HG02588 (cell line): ENCODE results near the gene HIC1.

Experiments
- ATAC-seq: cut with Tn5 transposase; IDR thresholded peaks from one replicate; pipeline ENCODE4 v1.9.1; 2021; ENCODE audit warnings: mild to moderate bottlenecking, moderate library complexity; ENCODE audit not compliant: unreplicated experiment

Gene HIC1

GRCh38 chr17:2059547-2060384, 4.9 kb downstream of the HIC1 start:
- ATAC-seq: no peak

GRCh38 chr17:2060385-2060658, 5.4 kb downstream of the HIC1 start:
- ATAC-seq: no peak

GRCh38 chr17:2060681-2061440, 6.0 kb downstream of the HIC1 start:
- no peak for ATAC-seq

DNA sequence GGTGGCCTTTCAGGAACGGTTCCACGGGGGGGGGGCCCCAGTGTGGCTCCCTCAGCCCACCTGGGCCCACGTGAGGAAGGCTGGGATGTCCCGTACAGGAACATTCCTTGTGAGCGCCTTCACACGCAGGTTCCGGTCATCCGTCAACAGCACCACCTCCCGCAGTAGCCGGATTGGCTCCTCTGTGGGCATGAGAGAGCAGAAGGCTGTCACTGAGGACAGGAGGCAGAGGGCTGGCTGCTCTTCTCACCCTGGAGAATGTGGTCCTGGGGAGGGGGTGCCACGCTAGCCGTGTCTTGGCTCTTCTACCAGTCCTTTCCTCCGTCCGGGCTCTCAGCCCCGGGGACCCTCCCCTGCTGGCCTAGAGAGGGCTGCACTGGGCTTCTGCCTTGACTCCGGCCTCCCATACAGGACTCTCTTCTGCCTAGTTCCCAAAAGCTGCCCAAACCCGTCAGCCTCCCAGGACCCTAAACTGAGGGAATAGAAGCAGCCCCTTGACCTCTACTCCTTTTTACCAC, 6.6 kb downstream of the HIC1 start:
- ATAC-seq: no peak

- ATAC-seq: no peak
Observed at GRCh38 chr17:2062571-2063183, 7.8 kb downstream of the HIC1 start.

DNA sequence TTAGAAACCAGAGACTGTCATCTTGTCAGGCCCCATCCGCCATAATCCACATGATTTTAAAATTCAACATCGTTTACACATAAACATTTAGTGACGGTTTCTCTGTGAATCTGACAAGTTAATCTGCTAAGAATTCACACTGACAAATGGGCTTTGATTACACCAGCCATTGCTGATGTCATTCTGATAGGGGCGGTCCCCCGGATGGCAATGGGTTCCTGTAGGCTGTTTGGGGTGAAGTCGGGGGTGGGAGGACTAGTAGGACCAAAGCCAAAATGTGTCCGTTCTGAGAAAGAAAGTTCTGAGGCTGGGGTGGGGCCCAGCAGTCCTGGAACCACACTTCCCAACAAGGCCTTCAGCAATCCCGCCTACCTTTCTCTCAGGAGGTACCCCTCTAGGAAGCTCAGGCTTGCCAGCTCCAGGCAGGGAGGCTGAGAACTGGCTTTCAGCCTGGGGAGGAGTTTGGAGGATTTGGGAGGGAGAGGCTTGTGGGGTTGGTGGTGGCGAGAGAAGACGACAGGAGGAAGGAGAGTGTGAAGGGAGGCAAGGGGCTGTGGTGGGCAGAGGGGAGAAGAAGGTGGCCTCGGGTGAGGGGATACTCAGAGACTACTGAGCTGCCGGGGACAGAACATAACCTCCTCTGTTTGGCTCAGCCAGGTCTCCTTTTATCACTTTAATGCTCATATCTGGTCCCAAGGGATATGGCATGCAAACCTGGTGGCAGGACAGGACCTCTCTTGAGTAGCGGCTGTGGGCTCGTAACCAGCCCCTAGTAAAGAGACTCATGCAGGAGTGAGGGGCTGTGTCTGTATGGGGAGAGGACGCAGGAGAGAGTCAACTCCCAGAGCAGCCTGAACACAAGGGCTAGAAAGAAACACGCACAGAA, 8.6 kb downstream of the HIC1 start:
- no peak for ATAC-seq

GRCh38 chr17:2064147-2064489, 9.2 kb downstream of the HIC1 start:
- no peak for ATAC-seq

DNA sequence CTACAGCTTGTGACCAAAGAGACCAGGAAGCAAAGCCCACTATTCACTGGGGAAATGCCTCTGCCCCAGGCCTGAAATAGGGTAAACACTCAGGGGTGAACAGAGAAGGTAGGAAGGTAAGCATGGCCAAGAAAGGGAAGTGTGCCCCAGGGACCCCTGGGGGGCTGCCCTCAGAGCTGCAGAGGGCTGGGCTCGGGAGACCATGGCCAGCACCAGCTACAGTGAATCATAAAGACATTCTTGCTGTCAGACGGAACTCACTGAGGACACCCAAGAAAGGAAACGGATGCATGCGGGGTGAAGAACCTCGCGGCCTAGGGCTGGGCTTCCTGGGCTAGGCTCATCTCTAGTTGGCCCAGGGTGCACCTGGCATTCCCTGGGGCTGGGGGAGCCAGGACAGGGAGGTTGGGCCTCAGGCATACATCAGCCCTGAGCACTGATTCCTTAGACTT, 9.6 kb downstream of the HIC1 start:
- no peak for ATAC-seq

GRCh38 chr17:2064980-2065785, 10.3 kb downstream of the HIC1 start:
- no peak for ATAC-seq

DNA sequence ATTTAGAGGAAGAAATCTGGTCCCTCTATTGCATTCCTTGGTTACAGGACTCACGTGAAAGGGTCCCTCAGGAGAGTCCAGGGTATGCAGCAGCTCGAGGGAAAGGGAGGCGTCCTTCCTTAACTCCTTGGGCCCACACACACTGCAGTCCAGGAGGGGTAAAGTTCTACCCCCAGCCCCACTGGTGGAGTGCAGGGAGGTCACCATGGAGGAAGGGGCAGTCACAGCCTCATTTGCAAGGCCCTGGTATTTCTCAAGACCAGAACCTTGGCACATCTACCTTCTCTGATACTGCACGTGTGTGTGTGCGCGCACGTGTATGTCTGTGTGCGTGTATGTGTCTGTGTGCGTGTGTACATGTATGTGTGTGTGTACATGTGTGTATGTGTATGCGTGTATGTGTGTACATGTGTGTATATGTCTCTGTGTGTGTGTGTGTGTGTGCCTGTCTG, 11.1 kb downstream of the HIC1 start:
- no peak for ATAC-seq

- ATAC-seq: no peak
Observed at GRCh38 chr17:2067048-2067561, 12.2 kb downstream of the HIC1 start.

DNA sequence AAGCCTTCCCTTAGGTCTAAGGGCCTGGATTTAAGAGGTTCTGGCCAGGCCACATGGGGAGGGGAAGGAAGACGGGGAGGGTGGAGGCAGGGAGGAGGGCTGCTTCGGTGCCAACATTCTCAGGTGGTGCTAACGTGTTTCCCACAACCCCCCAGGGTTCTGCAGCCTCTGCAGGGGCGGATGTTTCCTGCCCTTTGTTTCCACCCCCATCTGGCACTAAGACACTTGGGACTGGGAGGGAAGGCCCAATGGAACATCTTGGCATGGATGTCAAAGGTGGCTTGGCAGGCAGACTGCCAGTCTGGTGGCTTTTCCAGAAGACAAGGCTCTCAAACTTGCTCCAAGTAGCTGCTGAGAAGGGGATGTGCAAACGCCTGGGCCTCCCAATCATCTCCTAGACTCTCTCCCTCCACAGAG, 12.7 kb downstream of the HIC1 start:
- ATAC-seq: no peak

GRCh38 chr17:2068031-2068518, 13.2 kb downstream of the HIC1 start:
- no peak for ATAC-seq

GRCh38 chr17:2068519-2069051, 13.7 kb downstream of the HIC1 start:
- ATAC-seq: no peak

DNA sequence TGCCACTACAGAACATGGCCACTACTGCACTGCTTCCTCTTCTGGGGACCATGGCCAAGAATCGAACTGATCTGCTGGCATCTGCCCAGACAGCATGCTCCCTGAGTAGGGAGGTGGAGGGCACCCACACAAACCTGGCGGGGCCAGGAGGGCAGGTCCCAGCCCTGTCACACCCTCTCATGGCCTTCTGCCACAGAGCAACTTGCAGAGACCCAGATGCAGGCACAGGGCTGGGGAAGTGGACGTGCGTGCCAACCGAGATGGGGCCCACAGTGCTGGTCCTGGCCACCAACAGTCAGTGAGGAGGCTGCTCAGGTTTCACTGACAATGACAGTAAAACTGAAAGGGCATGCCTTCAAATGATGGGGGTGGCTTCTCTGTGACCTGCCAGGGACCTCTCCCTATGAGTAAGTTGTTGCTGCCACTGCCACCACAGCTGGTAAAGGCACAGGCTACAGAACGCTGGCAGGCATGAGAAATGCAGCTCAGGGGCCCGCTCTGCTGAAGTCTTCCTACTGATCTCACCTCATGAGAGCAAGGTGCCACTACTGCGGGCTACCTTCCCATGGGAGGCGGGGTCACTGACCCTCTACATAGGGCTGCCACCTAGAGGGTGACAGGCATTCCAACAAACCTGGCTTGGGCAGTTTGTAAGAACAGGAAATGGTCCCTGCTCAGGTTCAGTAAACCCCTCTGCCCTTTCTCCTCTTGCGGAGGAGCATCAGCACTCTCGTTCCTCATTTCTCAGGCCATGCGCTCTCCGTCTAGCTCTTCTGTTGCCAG, 15.5 kb downstream of the HIC1 start:
- ATAC-seq: peak; percentile 76

DNA sequence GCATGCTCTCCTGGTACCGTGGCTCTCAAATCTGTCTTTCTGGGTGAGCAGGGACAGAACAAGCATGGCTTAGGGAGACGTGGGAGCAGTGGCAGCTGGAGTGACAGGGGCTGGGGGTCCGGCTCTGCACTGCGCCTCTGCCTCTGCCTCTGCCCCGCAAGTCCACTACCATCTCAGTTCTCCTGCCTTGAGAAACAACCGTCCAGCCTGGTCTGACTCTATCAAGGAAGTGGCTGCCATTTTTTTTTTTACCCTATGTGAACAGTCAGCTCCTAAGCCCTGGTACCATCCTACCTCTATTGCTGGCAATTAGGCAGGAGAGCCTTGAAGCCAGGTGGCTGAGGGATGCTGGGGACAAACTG, 16.1 kb downstream of the HIC1 start:
- no peak for ATAC-seq

- ATAC-seq: no peak
Observed at GRCh38 chr17:2071455-2072281, 16.8 kb downstream of the HIC1 start.

DNA sequence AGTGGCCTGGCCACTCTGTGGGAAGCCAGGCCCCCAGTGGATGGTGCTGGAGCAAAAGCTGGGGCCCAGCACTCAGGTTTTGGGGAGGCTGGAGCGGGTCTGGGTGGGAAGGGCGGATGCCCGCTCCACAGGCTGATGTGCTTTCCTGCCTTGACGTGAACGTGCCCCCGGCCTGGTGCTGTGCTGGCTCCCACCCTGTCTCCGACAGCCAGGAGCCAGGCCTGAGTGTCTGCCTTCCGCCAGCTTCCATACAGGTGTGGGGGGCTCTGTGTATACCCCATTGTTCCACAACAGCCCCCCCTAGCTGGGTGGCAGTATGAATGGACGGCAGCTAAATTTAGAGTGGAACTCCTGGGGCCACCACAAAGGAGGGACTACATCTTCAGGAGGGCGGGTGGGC, 20.0 kb downstream of the HIC1 start:
- ATAC-seq: no peak
